ENCODE measurements around the gene PHACTR3. TPM values are rescaled to one million over a fixed set of nuclear protein-coding genes. Genes with fewer than 3 reads are reported as not detected.

The PHACTR3 gene
- total and polyA plus RNA-seq, 2 of the 8 experiments (the other 6 are each of a cell fraction or from before 2014, with no cell fraction given), result 0.05 to 0.13 TPM

- no peak for TF ChIP-seq EP300 (IDR thresholded peaks at IDR 0.05; ENCODE audit: borderline replicate concordance in 1 of 2, low read depth in 2 of 2, low read length in 2 of 2)
Observed at GRCh38 chr20:59737816-59738215, 133.5 kb downstream of the PHACTR3 start (continued).
